Adrenal gland (tissue), 12 donors: Measurements from ENCODE around the gene PARD3B. TPM values are rescaled to one million over a fixed set of nuclear protein-coding genes. Genes with fewer than 3 reads are reported as not detected.

Experiments
- DNase-seq, 7 donors: peaks; one replicate each; pipeline ENCODE4 v3.0.0-alpha.2; 2019 to 2020
- H3K27ac ChIP-seq, 5 donors: fragments of 200-600 bp; sonication (generic) in 4 of 5; 1 replicate in 3 of 5; 2 replicates in 2 of 5; pipeline versions ENCODE4 v1.5.1 to v1.8.0; 2016 to 2020; ENCODE audit warnings: mild to moderate bottlenecking in 1 of 5
- H3K27me3 ChIP-seq: fragments of 200-600 bp; 2 replicates; pipeline ENCODE4 v1.8.0; 2021
- H3K36me3 ChIP-seq, 2 donors: fragments of 200-600 bp; replicated peaks in 1 of 2; 1 replicate in 1 of 2; 2 replicates in 1 of 2; pipeline versions ENCODE4 v1.5.1 to v1.8.0; 2018 to 2022
- H3K4me1 ChIP-seq, 2 donors: fragments of 200-600 bp; replicated peaks in 1 of 2; 1 replicate in 1 of 2; 2 replicates in 1 of 2; pipeline versions ENCODE4 v1.5.1 to v1.8.0; 2018 to 2021
- H3K4me3 ChIP-seq, 4 donors: fragments of 200-600 bp; sonication (generic) in 3 of 4; one replicate each; pipeline ENCODE4 v1.5.1; 2016 to 2018
- H3K9me3 ChIP-seq, 3 donors: fragments of 200-600 bp; sonication (generic) in 1 of 3; replicated peaks in 1 of 3; 1 replicate in 2 of 3; 2 replicates in 1 of 3; pipeline versions ENCODE4 v1.5.1 to v1.8.0; 2016 to 2021
- CTCF ChIP-seq, 6 experiments: fragments of 450-650 bp in 4 of 6; fragments of 200-600 bp in 2 of 6; sonication (generic) in 1 of 6; IDR thresholded peaks; 1 replicate in 5 of 6; 2 replicates in 1 of 6; pipeline versions ENCODE4 v1.5.1 to v1.8.0; 2016 to 2021; ENCODE audit warnings: antibody characterized with exemption in 6 of 6, mild to moderate bottlenecking in 2 of 6, moderate library complexity in 1 of 6
- POLR2A ChIP-seq, 2 donors: fragments of 450-650 bp; IDR thresholded peaks; one replicate each; pipeline ENCODE4 v1.6.1; 2017; ENCODE audit warnings: antibody characterized with exemption in 2 of 2, mild to moderate bottlenecking in 2 of 2, moderate library complexity in 1 of 2
- WGBS, 4 donors: extraction: QIAGEN DNeasy Blood & Tissue Kit in 2 of 4; methylation state at CpG; one replicate each; pipeline versions ENCODE4 v1.1.5 to v1.1.7; 2013 to 2017; 5-methylcytosine and 5-hydroxymethylcytosine counted together
- intact Hi-C, 2 donors: fragments of 100-400 bp; cut with DNase I; formaldehyde crosslinking; loops; one replicate each; pipeline versions ENCODE4 v1.14.1 to v1.15.0; 2022 to 2023
- polyA plus RNA-seq, 3 donors: library from polyadenylated mRNA; stranded (reverse); fragments of 200-250 nt in 2 of 3; fragments of 350-450 nt in 1 of 3; fragmentation: Illumina TruSeq in 1 of 3; extraction: RNeasy Lipid Tissue Mini Kit (QIAGEN cat#74804) in 1 of 3; gene quantifications; one replicate each; pipeline ENCODE4 v1.2.3, GENCODE V29; 2013 to 2014
- total RNA-seq, 9 donors: library from RNA; depleted of rRNA in 4 of 9; stranded (reverse); fragments of >200 nt in 4 of 9; fragments of 120-200 nt in 1 of 9; fragmentation: NEBNext Ultra II Directional in 1 of 9; extraction: Animal tissue kit (Norgen Biotek cat#: 25700) in 1 of 9; gene quantifications; one replicate each; pipeline versions ENCODE4 v1.1.0 to v1.2.4, GENCODE V29; 2013 to 2023
- donor health status: healthy with polysubstance abuse.
- donor health status: Bipolar disorder and iron deficiency.
- donor health status: DM: yes; HTN: yes; CAD: no.
- donor health status: DM: no; HTN: no; CAD: no.
- donor health status: DM: no; HTN: no; CAD: no.
- donor health status: DM: yes; HTN: yes; CAD: no.

Gene PARD3B
- total and polyA plus RNA-seq, 12 donors, result 1.9 to 20.4 (median 9.5) TPM

- Histone ChIP-seq H3K27ac (no peak overlapping the region), H3K9me3 (no peaks in the 10 kb centered on the region)
- no peak for TF ChIP-seq CTCF (IDR thresholded peaks at IDR 0.05)
- TF ChIP-seq POLR2A (IDR thresholded peaks at IDR 0.05), result no peak
Observed at GRCh38 chr2:205565142-205565522, 1019.9 kb downstream of the PARD3B start.

GRCh38 chr2:205566606-205567168 lies 1021.4 kb downstream of the PARD3B start:
- intact Hi-C loops, result no loop called here
- Histone ChIP-seq H3K4me1 (no peaks in the 10 kb centered on the region), H3K4me3 (no peak overlapping the region), H3K36me3 (no peaks in the 10 kb centered on the region), H3K9me3 (no peaks in the 10 kb centered on the region), H3K27ac (no peak overlapping the region), H3K27me3 (no peaks in the 10 kb centered on the region)
- WGBS, 4 donors, result 68 to 73% (median 72%) methylated on average over 6 of the region's 6 CpGs
- no peak for DNase-seq
- TF ChIP-seq POLR2A (IDR thresholded peaks at IDR 0.05) (no peak), CTCF (IDR thresholded peaks at IDR 0.05) (no peak)

More at GRCh38 chr2:205565142-205565522, 1019.9 kb downstream of the PARD3B start:
- H3K27me3 ChIP-seq, result no peaks in the 10 kb centered on the region
- WGBS, 4 donors, result 87 to 89% (median 87%) methylated on average over 2 of the region's 2 CpGs
- intact Hi-C loops, result no loop called here
- no peaks in the 10 kb centered on the region for H3K36me3 ChIP-seq
- no peak overlapping the region for H3K4me3 ChIP-seq
- DNase-seq, result no peak
- no peaks in the 10 kb centered on the region for H3K4me1 ChIP-seq

- no peaks in the 10 kb centered on the region for H3K9me3 ChIP-seq
- no peak for DNase-seq
- H3K27ac ChIP-seq, result no peak overlapping the region
- no peaks in the 10 kb centered on the region for H3K27me3 ChIP-seq
- TF ChIP-seq POLR2A (IDR thresholded peaks at IDR 0.05) (no peak), CTCF (IDR thresholded peaks at IDR 0.05) (no peak)
- no peak overlapping the region for H3K4me3 ChIP-seq
- no peaks in the 10 kb centered on the region for H3K36me3 ChIP-seq
- no peaks in the 10 kb centered on the region for H3K4me1 ChIP-seq
- WGBS, 4 donors, result 84 to 94% (median 91%) methylated on average over 5 of the region's 5 CpGs
- intact Hi-C loops, result no loop called here
Observed at GRCh38 chr2:205568620-205569019, 1023.3 kb downstream of the PARD3B start.

- DNase-seq, result no peak
- no peaks in the 10 kb centered on the region for H3K36me3 ChIP-seq
- H3K4me3 ChIP-seq, result no peak overlapping the region
- no peaks in the 10 kb centered on the region for H3K27me3 ChIP-seq
- no peak for TF ChIP-seq CTCF (IDR thresholded peaks at IDR 0.05)
- TF ChIP-seq POLR2A (IDR thresholded peaks at IDR 0.05), result no peak
- intact Hi-C loops, result no loop called here
- H3K4me1 ChIP-seq, result no peaks in the 10 kb centered on the region
- 75 to 85% (median 81%) methylated on average over 6 of the region's 6 CpGs for WGBS, 4 donors
- no peaks in the 10 kb centered on the region for H3K9me3 ChIP-seq
- no peak overlapping the region for H3K27ac ChIP-seq
Observed at GRCh38 chr2:205570648-205571047, 1025.4 kb downstream of the PARD3B start.
